NCI-H1105 (cell line): Measurements from ENCODE around the gene RERE.

Source experiments
- DNase-seq: peaks from one replicate; lab custom pipeline; 2025; lab: John Stamatoyannopoulos, UW

The RERE gene

GRCh38 chr1:8541961-8542521 is 275.4 kb downstream of the RERE start:
- no peak for DNase-seq

- no peak for DNase-seq
Measured at GRCh38 chr1:8540971-8541370, 276.5 kb downstream of the RERE start.

- DNase-seq: no peak
Measured at GRCh38 chr1:8540261-8540941, 277.0 kb downstream of the RERE start.

- no peak for DNase-seq
Measured at GRCh38 chr1:8539683-8540082, 277.8 kb downstream of the RERE start.

GRCh38 chr1:8538502-8538901 is 278.9 kb downstream of the RERE start:
- no peak for DNase-seq

- DNase-seq: no peak
Measured at GRCh38 chr1:8537991-8538390, 279.4 kb downstream of the RERE start.

GRCh38 chr1:8536515-8536914 is 280.9 kb downstream of the RERE start:
- no peak for DNase-seq

- no peak for DNase-seq
Measured at GRCh38 chr1:8533907-8534306, 283.5 kb downstream of the RERE start.

- no peak for DNase-seq
Measured at GRCh38 chr1:8533124-8533523, 284.3 kb downstream of the RERE start.

GRCh38 chr1:8529901-8530300 is 287.5 kb downstream of the RERE start:
- DNase-seq: no peak

GRCh38 chr1:8527941-8528340 is 289.5 kb downstream of the RERE start:
- no peak for DNase-seq

- peak; percentile 88 for DNase-seq
Measured at GRCh38 chr1:8525558-8526275, 291.7 kb downstream of the RERE start.

- DNase-seq: no peak
Measured at GRCh38 chr1:8525216-8525557, 292.3 kb downstream of the RERE start.

- no peak for DNase-seq
Measured at GRCh38 chr1:8524627-8525157, 292.7 kb downstream of the RERE start.

- no peak for DNase-seq
Measured at GRCh38 chr1:8523666-8524206, 293.7 kb downstream of the RERE start.

- no peak for DNase-seq
Measured at GRCh38 chr1:8520483-8520966, 296.9 kb downstream of the RERE start.

- DNase-seq: no peak
Measured at GRCh38 chr1:8519167-8519566, 298.3 kb downstream of the RERE start.

- DNase-seq: no peak
Measured at GRCh38 chr1:8518490-8518801, 299.0 kb downstream of the RERE start.

- no peak for DNase-seq
Measured at GRCh38 chr1:8517661-8518489, 299.6 kb downstream of the RERE start.

- DNase-seq: no peak
Measured at GRCh38 chr1:8516793-8517556, 300.5 kb downstream of the RERE start.

- no peak for DNase-seq
Measured at GRCh38 chr1:8516278-8516777, 301.1 kb downstream of the RERE start.
